A549 (cell line): ENCODE measurements around the gene AGAP3. TPM values are rescaled to one million over a fixed set of nuclear protein-coding genes. Genes with fewer than 3 reads are reported as not detected.
A peak's percentile ranks its signal among the peaks of the same experiment; 100 is the strongest.

ENCODE experiments used
- ATAC-seq, 2 experiments: fragments of 200-7000 bp in 1 of 2; fragments of >200 bp in 1 of 2; cut with Nextera tagmentation in 1 of 2; cut with Tn5 transposase in 1 of 2; 3 replicates each; pipeline versions ENCODE4 v1.8.0 to v1.9.1; 2018 to 2020; ENCODE audit warnings: mild to moderate bottlenecking in 1 of 2, moderate library complexity in 1 of 2
- CTCF ChIA-PET: fragments of 300-600 bp; sonication (Branson Sonifier 250); formaldehyde crosslinking; extraction: SDS; loops from one replicate; lab custom pipeline; 2021; ENCODE audit warnings: antibody characterized with exemption, inconsistent platforms; lab: Yijun Ruan, JAX
- POLR2A ChIA-PET: fragments of 350-600 bp; formaldehyde crosslinking; extraction: SDS; loops from one replicate; lab custom pipeline; 2021; ENCODE audit warnings: antibody characterized with exemption, inconsistent platforms; lab: Yijun Ruan, JAX
- DNase-seq, 2 experiments: peaks; one replicate each; pipeline versions ENCODE4 v3.0.0 to v3.0.0-alpha.2; 2011 to 2016; ENCODE audit warnings: low read depth in 1 of 2, low spot score in 1 of 2
- FAIRE-seq: peaks from 2 replicates; lab custom pipeline; 2011; peaks lifted over from hg19 to GRCh38; lab: Jason Lieb, UNC
- H3K27ac ChIP-seq, 2 experiments: fragments of >200 bp; sonication (Bioruptor Twin); formaldehyde crosslinking; 3 replicates each; pipeline ENCODE4 v1.5.1; 2016 to 2017
- H3K4me1 ChIP-seq: fragments of >200 bp; sonication (Bioruptor Twin); formaldehyde crosslinking; 3 replicates; pipeline ENCODE4 v1.6.1; 2016
- H3K4me2 ChIP-seq: fragments of >200 bp; sonication (Bioruptor Twin); formaldehyde crosslinking; 3 replicates; pipeline ENCODE4 v1.6.1; 2016
- H3K4me3 ChIP-seq: fragments of >200 bp; sonication (Bioruptor Twin); formaldehyde crosslinking; 3 replicates; pipeline ENCODE4 v1.5.1; 2016
- H3K9me3 ChIP-seq: fragments of >200 bp; sonication (Bioruptor Twin); formaldehyde crosslinking; 3 replicates; pipeline ENCODE4 v1.6.1; 2016
- CBX8 ChIP-seq: fragments of 200-600 bp; sonication (generic); IDR thresholded peaks from 2 replicates; pipeline ENCODE4 v1.6.1; 2016
- CEBPB ChIP-seq, 2 experiments: fragments of >200 bp in 1 of 2; sonication (Bioruptor Twin) in 1 of 2; formaldehyde crosslinking in 1 of 2; IDR thresholded peaks; 2 replicates each; pipeline ENCODE4 v1.6.1; 2012 to 2016
- CHD2 ChIP-seq: fragments of 150-350 bp; IDR thresholded peaks from 2 replicates; pipeline ENCODE4 v1.6.1; 2014; ENCODE audit warnings: low read length; ENCODE audit not compliant: partially characterized antibody
- EHF ChIP-seq: fragments of 250-450 bp; sonication (Bioruptor Pico); IDR thresholded peaks from 2 replicates; pipeline ENCODE4 v1.5.0; 2020; ENCODE audit warnings: mild to moderate bottlenecking
- HEYL ChIP-seq: fragments of 250-450 bp; sonication (Bioruptor Pico); IDR thresholded peaks from 2 replicates; pipeline ENCODE4 v1.8.0; 2021; ENCODE audit warnings: mild to moderate bottlenecking, moderate library complexity
- HOXA7 ChIP-seq: fragments of 250-450 bp; sonication (Bioruptor Pico); IDR thresholded peaks from 2 replicates; pipeline ENCODE4 v1.5.0; 2020; ENCODE audit warnings: mild to moderate bottlenecking, moderate library complexity
- JUN ChIP-seq, 2 experiments: fragments of >200 bp; sonication (Bioruptor Twin); formaldehyde crosslinking; IDR thresholded peaks; 2 replicates in 1 of 2; 3 replicates in 1 of 2; pipeline ENCODE4 v1.6.1; 2016 to 2017
- MYC ChIP-seq: IDR thresholded peaks from 2 replicates; pipeline ENCODE4 v1.6.1; 2012; ENCODE audit warnings: mild to moderate bottlenecking, inconsistent platforms, low read length, improper control_type of control experiment, borderline replicate concordance
- NFE2L2 ChIP-seq: fragments of 150-350 bp; conservative IDR thresholded peaks from 2 replicates; pipeline ENCODE4 v1.6.1; 2014; ENCODE audit warnings: low read length
- RCOR1 ChIP-seq: fragments of 150-350 bp; IDR thresholded peaks from 2 replicates; pipeline ENCODE4 v1.6.1; 2014; ENCODE audit warnings: antibody characterized with exemption, low read length, low read depth
- RFX5 ChIP-seq: fragments of 450-650 bp; IDR thresholded peaks from 2 replicates; pipeline ENCODE4 v1.7.1; 2014; ENCODE audit warnings: antibody characterized with exemption, mild to moderate bottlenecking, moderate library complexity
- RNF2 ChIP-seq: fragments of 200-600 bp; sonication (generic); IDR thresholded peaks from 2 replicates; pipeline ENCODE4 v1.6.1; 2016; ENCODE audit warnings: low read depth, mild to moderate bottlenecking, antibody characterized with exemption, moderate library complexity, borderline replicate concordance
- SMC3 ChIP-seq: fragments of >200 bp; sonication (Bioruptor Twin); formaldehyde crosslinking; IDR thresholded peaks from 3 replicates; pipeline ENCODE4 v1.6.1; 2018; ENCODE audit warnings: inconsistent platforms
- SREBF2 ChIP-seq: fragments of 450-650 bp; IDR thresholded peaks from 2 replicates; pipeline ENCODE4 v1.6.1; 2014; ENCODE audit warnings: mild to moderate bottlenecking, moderate library complexity
- ZC3H11A ChIP-seq: fragments of 450-650 bp; IDR thresholded peaks from 2 replicates; pipeline ENCODE4 v1.6.1; 2014; ENCODE audit warnings: antibody characterized with exemption, mild to moderate bottlenecking
- WGBS: methylation state at CpG from one replicate; pipeline ENCODE4 v1.1.6; 2017; ENCODE audit errors: missing lambda C conversion rate; 5-methylcytosine and 5-hydroxymethylcytosine counted together
- polyA plus RNA-seq, 4 experiments: library from polyadenylated mRNA; depleted of rRNA in 3 of 4; stranded (reverse); fragments of >200 nt; fragmentation: RNase III in 1 of 4; extraction: RNeasy Plus Mini Kit Qiagen cat#74134 plus additional on column Dnase treatment in 1 of 4; gene quantifications; 2 replicates in 3 of 4; 3 replicates in 1 of 4; pipeline ENCODE4 v1.2.3, GENCODE V29; 2011 to 2017
- TF ChIP-seq, protein P1 (sequence below): fragments of >200 bp; sonication (Bioruptor Twin); formaldehyde crosslinking; IDR thresholded peaks from 3 replicates; pipeline ENCODE4 v1.5.1; 2016
- TF ChIP-seq, protein P2 (sequence below): fragments of 250-450 bp; sonication (Bioruptor Pico); IDR thresholded peaks from 2 replicates; pipeline ENCODE4 v1.5.0; 2021; ENCODE audit warnings: mild to moderate bottlenecking, moderate library complexity, borderline replicate concordance
- TF ChIP-seq, protein P3 (sequence below): fragments of 250-450 bp; sonication (Bioruptor Pico); IDR thresholded peaks from 2 replicates; pipeline ENCODE4 v1.5.0; 2020; ENCODE audit warnings: low read depth, mild to moderate bottlenecking, moderate library complexity
- TF ChIP-seq, protein P4 (sequence below): fragments of >200 bp; sonication (Bioruptor Twin); formaldehyde crosslinking; IDR thresholded peaks from 2 replicates; pipeline ENCODE4 v1.6.1; 2016

The AGAP3 gene
- polyA plus RNA-seq, 2 of the 4 experiments (the other 2 are of a cell fraction) = 33.8 to 45.9 TPM

DNA sequence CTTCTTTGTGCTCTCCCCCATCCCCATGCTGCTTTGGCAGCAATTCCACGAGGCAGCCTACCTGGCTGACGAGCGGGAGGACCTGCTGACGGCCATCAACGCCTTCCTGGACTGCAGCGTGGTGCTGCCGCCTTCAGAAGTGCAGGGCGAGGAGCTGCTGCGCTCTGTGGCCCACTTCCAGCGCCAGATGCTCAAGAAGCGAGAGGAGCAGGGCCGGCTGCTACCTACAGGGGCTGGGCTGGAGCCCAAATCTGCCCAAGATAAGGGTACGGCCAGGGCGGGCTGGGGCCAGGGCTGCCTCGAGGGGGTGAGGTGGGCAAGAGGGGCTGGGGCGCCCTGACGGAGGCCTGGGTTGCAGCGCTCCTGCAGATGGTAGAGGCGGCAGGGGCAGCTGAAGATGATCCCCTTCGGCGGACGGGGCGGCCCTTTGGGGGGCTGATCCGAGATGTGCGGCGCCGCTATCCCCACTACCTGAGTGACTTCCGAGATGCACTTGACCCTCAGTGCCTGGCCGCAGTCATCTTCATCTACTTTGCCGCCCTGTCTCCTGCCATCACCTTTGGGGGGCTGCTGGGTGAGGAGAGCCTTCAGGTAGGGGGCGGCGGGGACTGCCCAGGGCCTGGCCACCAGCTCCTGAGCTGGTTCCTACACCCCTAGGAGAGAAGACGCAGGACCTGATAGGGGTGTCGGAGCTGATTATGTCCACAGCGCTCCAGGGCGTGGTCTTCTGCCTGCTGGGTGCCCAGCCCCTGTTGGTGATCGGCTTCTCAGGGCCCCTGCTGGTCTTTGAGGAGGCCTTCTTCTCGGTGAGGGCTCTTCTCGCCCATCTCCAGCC, 15.0 kb upstream of the AGAP3 start:
- no peak for FAIRE-seq
- CTCF ChIA-PET = interaction anchor here (1.0 to 8.6 kb wide), 7 partner anchors 9 to 53 kb away, joined by 3 to 64 read pairs (median 4); no protein-coding TSS in a partner anchor

DNA sequence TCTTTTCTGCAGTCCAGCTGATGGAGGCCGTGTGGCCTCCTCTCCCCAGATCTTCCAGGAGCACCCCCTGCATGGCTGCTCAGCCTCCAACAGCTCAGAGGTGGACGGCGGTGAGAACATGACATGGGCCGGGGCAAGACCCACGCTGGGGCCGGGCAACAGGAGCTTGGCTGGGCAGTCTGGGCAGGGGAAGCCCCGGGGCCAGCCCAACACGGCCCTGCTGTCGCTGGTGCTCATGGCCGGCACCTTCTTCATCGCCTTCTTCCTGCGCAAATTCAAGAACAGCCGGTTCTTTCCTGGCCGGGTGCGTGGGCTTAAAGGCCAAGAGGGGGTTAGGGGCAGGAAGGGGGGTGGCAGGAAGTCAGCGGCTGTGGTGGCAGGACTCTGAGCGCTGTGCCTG, 12.3 kb upstream of the AGAP3 start:
- Histone ChIP-seq H3K27ac (no peak overlapping the region), H3K4me1 (peaks cover 24% of the 10 kb centered on the region; the same call in 2 of the 3 replicates), H3K4me3 (no peak overlapping the region), H3K9me3 (no peaks in the 10 kb centered on the region), H3K4me2 (no peak overlapping the region)
- WGBS = 96% methylated on average over 17 of the region's 17 CpGs
- CTCF ChIA-PET = interaction anchor here (1.2 to 27.1 kb wide), 3 partner anchors 11 to 63 kb away, joined by 3 to 412 read pairs (median 64); no protein-coding TSS in a partner anchor
- POLR2A ChIA-PET = no interaction called here
- FAIRE-seq = no peak
- ATAC-seq = no peak
- TF ChIP-seq, protein P1, sequence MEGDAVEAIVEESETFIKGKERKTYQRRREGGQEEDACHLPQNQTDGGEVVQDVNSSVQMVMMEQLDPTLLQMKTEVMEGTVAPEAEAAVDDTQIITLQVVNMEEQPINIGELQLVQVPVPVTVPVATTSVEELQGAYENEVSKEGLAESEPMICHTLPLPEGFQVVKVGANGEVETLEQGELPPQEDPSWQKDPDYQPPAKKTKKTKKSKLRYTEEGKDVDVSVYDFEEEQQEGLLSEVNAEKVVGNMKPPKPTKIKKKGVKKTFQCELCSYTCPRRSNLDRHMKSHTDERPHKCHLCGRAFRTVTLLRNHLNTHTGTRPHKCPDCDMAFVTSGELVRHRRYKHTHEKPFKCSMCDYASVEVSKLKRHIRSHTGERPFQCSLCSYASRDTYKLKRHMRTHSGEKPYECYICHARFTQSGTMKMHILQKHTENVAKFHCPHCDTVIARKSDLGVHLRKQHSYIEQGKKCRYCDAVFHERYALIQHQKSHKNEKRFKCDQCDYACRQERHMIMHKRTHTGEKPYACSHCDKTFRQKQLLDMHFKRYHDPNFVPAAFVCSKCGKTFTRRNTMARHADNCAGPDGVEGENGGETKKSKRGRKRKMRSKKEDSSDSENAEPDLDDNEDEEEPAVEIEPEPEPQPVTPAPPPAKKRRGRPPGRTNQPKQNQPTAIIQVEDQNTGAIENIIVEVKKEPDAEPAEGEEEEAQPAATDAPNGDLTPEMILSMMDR = no peak
- TF ChIP-seq EHF (CRISPR knock-in tag) (no peak), NFE2L2 (no peak), CHD2 (no peak), RCOR1 (no peak), ZC3H11A (no peak), CEBPB (IDR thresholded peaks at IDR 0.05) (no peak), CBX8 (no peak), SREBF2 (no peak), HEYL (no peak), JUN (IDR thresholded peaks at IDR 0.05) (no peak), HOXA7 (CRISPR knock-in tag) (no peak), MYC (no peak), RNF2 (no peak)
- TF ChIP-seq, protein P2, sequence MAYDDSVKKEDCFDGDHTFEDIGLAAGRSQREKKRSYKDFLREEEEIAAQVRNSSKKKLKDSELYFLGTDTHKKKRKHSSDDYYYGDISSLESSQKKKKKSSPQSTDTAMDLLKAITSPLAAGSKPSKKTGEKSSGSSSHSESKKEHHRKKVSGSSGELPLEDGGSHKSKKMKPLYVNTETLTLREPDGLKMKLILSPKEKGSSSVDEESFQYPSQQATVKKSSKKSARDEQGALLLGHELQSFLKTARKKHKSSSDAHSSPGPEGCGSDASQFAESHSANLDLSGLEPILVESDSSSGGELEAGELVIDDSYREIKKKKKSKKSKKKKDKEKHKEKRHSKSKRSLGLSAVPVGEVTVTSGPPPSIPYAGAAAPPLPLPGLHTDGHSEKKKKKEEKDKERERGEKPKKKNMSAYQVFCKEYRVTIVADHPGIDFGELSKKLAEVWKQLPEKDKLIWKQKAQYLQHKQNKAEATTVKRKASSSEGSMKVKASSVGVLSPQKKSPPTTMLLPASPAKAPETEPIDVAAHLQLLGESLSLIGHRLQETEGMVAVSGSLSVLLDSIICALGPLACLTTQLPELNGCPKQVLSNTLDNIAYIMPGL (CRISPR knock-in tag) = no peak
- TF ChIP-seq, protein P3, sequence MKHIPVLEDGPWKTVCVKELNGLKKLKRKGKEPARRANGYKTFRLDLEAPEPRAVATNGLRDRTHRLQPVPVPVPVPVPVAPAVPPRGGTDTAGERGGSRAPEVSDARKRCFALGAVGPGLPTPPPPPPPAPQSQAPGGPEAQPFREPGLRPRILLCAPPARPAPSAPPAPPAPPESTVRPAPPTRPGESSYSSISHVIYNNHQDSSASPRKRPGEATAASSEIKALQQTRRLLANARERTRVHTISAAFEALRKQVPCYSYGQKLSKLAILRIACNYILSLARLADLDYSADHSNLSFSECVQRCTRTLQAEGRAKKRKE (CRISPR knock-in tag) = no peak
- TF ChIP-seq, protein P4, sequence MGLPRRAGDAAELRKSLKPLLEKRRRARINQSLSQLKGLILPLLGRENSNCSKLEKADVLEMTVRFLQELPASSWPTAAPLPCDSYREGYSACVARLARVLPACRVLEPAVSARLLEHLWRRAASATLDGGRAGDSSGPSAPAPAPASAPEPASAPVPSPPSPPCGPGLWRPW = no peak
- no peak for DNase-seq

More for the DNA sequence above, 15.0 kb upstream of the AGAP3 start:
- DNase-seq (no peak), ATAC-seq (no peak)
- POLR2A ChIA-PET = interaction anchor here (1.3 kb wide), 1 partner anchor 9 kb away, joined by 6 read pairs; no protein-coding TSS in a partner anchor
- TF ChIP-seq RFX5 (no peak), JUN (IDR thresholded peaks at IDR 0.05) (0 out of 5 replicates have a peak, but pooled peaks of 1 of the 2 experiments have one; percentile 7), SMC3 (no peak)
- Histone ChIP-seq H3K4me1 (peaks cover 7% of the 10 kb centered on the region; the same call in 2 of the 3 replicates), H3K27ac (no peak overlapping the region), H3K4me3 (no peak overlapping the region), H3K9me3 (no peaks in the 10 kb centered on the region), H3K4me2 (no peak overlapping the region)
- 92% methylated on average over 27 of the region's 39 CpGs for WGBS
